Retina (tissue), 1 donor: ENCODE measurements around the gene HAUS3.

Experiments
- DNase-seq: peaks from one replicate; pipeline ENCODE4 v3.0.0-alpha.2; 2016

The HAUS3 gene

DNA sequence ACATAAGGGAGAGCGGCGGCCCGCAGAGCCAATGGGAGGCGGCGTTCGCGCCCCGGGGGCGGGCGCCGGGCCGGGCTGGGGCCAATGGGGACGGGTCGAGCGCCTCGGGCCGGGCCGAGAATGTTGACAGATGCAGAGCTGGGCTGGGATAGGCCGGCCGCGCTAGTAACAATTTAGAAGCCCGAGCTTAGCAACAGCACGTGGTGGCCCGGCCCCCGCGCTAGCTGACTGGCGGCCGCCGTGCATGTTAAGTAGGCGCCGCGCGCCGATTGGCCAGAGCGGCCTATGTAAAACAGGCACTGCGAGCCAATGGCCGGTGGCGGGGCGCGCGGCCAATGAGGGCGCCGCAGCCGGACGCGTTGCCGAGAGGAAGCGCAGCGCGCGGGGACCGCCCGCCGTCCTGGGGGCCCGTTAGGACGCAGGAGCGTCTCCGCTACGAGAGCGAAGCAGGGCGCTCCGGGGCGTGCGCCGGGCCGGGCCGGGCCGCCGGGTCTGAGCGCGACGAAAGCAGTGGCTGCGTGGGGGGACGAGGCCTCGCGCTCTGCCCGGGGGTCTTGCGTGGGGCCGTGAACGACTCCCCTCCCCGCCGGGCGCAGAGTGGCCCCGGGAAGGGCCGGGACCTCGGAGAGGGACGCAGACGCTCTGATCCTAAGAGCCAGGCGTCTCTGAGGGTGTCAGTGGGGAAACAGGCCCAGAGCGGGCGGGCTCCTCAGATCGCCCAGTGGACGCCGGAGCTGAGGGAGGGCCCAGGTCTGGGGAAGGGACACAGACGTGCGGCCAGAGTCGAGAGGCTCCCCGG, 20.4 kb upstream of the HAUS3 start:
- DNase-seq = peak; percentile 99

DNA sequence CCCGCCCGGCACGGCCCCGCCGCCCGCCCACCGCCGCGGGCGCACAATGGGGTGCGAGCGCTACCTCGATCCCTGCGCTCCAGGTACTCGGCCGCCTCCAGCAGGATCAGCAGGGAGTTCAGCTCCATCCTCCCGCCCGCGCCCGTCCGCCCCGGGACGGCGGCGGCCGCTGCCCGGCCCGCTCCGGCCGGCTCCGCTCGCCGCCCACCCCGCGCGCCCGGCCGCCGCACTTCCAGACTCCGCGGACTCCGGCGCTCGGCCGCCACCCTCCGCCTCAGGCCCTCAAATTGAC, 19.9 kb upstream of the HAUS3 start, which contains the start of gene MXD4:
TSS of gene MXD4 (minus strand) at position 257 of the 292 bp plus-strand sequence. CDS start at position 128, 129 bp downstream.
- no peak for DNase-seq

GRCh38 chr4:2261110-2261852, 19.4 kb upstream of the HAUS3 start:
- DNase-seq = peak; percentile 52

DNA sequence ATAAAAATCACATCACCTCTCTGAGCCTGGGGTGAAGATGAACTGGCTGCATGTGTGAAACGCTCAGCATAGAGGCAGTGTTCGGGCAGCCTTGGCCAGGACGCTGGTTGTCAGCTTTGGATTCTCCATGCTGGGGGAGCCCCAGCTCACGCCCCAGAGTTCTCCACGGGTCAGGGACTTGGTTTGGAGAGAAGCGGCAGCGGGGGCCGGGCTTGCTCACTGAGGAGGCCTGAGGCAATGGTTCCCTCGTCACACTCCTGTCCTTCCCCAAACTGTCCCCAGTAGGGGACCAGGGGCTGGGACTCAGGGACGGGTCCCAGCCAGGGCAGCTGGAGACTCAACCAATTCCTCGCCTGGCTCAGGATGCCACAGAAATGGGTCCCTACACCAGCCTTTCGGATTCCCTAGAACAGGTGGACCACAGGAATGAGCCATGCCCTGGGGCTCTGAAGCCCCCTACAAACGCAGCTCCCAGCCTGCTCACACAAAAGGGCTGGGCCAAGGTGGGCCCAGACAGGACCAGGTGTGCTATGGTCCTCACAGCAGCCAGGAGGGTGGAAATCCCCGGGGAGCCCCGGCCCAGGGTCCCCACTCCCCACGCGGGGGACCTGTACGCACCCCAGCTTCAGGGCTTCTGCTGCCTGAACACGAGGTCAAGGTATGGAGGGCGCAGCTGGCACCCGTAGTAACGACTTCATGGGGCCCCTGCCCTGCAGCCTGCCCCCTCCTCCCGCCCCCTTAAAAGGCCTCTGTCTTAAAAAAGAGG, 18.6 kb upstream of the HAUS3 start:
- no peak for DNase-seq

DNA sequence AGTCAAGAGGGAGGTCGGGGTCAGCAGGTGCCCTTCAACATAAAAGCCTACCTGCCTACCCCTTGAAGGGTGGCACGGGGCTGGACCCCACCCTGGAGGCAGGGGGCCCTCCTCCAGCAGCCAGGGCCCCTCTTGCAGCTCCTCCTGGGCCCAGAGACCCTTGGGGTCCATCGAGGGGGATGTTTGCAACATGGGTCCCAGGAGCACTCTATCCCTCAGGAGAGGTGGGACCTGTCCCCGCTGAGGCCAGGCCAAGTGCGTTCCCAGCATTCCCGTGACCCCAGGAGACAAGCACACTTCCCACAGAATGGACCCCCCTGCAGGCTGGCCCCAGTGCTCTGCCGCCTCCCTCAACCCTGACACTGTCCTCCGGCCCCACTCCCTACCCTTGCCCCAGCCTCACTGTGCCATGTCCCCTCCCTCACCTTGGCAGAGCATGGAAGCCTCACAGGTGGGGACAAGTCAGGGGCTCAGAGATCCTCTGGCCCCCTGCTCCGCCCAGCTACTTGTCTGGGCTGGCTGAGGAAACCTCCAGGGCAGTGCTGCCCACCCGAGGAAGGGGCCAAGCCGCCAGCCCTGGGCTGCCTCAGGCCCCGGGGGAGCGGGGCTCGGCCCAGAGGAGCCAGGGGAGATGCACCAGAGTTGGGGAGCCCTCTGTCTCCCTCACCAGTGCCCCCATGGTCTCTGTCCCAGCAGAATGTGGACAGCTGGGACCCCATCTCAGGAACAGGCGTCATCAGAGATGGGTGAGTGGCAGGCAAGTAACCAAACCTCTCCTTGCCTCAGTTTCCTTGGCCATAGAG, 17.8 kb upstream of the HAUS3 start:
- no peak for DNase-seq

GRCh38 chr4:2259036-2259540, 17.2 kb upstream of the HAUS3 start:
- DNase-seq = no peak

DNA sequence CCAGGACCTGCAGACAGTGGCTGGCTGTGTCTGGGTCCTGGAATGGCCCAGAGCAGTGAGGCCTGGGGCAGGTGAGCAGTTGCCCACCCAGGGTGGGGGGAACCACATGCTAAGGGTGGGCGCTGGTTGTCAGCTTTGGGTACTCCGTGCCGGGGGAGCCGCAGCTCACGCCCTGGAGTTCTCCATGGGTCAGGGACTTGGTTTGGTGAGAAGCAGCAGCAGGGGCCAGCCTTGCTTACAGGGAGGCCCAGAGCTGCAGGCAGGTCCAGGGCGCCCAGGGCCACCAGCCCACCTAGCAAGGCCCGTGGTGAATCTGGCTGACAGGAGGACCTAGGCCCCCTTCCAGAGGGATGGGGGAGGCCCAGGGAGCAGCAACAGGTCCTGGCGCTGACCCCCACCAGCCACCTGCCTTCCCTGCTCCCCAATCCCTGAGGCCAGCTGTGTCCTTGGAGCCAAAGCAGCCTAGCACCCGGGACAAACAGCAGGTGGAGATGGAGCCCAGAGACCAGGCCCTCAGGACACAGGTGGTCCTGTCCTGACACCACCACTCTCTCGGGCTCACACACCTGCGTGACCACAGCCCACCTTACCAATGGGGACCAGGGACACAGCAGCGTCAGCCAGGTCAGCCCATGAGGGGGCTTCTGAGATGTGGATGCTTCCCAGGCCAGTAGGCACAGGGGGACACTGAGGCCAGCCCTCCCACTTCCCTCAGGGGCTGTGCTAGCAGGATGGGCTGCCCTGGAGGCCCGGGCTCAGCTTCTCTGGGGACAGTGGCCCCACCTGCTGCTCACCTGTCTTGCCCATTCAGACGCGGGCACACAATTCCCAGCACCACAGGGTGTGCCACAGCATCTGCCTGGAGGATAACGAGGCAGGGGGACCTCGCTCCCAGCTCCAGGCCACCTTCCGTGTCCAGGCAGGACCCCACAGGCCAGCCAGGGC, 16.4 kb upstream of the HAUS3 start:
- no peak for DNase-seq

GRCh38 chr4:2257361-2258081, 15.6 kb upstream of the HAUS3 start:
- no peak for DNase-seq

GRCh38 chr4:2256781-2257191, 14.9 kb upstream of the HAUS3 start:
- no peak for DNase-seq

DNA sequence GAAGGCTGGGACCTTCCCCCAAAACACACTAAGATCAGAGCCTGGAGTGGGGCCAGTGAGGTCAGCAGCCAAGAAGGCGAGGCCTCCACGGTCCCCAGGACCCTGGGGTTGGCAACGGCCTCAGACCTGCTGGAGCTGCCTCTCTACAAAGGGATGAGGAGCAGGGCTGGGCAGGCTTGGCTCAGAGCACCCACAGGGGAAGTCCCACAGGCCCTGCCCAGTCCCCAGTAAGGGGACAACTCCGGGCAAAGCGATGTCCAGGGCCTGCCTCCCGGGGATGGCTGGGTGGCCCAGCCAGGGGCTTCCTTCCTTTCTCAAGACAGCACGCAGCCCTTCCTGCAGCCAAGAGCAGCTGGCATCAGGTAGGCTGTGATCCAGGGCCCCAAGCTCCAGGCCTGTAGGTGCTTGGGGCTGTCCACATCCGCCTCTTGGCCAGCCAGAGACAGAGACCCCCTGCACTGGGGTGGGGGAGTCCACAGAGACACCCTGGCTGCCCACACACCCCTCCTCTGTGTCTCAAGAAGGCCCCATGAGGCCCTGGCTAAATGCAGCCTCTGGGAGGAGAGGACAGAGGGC, 14.3 kb upstream of the HAUS3 start:
- no peak for DNase-seq

DNA sequence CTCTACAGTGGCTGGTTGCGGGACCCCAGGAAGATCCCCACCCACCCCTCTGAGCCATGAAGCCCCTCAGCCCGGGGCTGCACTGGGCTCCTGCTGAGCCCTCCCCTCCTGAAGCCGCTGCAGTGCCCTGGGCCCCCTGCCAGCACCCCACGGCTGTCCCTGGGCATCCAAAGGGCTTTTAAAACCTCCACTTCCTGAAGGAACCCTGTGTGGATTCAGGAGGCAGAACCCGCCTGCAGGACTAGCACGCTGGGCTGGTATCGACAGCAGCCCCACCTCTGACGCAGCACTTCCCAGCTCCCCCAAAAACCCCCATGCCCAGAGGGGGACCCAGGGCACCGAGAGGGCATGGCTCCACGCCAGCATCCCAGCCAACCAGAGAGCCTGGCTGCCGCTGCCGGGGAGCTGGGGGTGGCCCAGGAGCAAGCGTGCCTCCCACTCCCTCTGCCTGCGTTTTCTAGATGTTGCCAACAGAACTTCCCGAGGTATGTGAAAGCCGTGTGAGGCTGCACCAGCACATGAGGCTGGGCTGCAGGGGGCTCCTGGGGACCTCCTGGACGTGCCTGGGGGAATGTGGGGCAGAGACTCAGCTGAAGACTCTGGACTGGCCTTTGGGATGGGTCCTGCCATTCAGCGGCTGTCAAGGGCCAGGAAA, 13.7 kb upstream of the HAUS3 start:
- no peak for DNase-seq

- DNase-seq = no peak
Measured at GRCh38 chr4:2254665-2255500, 13.0 kb upstream of the HAUS3 start.

- no peak for DNase-seq
Measured at GRCh38 chr4:2253160-2254084, 11.5 kb upstream of the HAUS3 start.

GRCh38 chr4:2252530-2253091, 10.7 kb upstream of the HAUS3 start:
- peak; percentile 0 for DNase-seq

GRCh38 chr4:2251795-2252529, 10.0 kb upstream of the HAUS3 start:
- peak; percentile 0 for DNase-seq

- DNase-seq = no peak
Measured at GRCh38 chr4:2251073-2251794, 9.3 kb upstream of the HAUS3 start.
